Thyroid gland (tissue), 4 donors: ENCODE data around the gene MEIOB. TPM values are rescaled to one million over a fixed set of nuclear protein-coding genes. Genes with fewer than 3 reads are reported as not detected.

Experiments used
- DNase-seq, 2 donors: peaks; one replicate each; pipeline ENCODE4 v3.0.0-alpha.2; 2019
- H3K27ac ChIP-seq, 3 donors: fragments of 200-600 bp; sonication (generic); 1 replicate in 2 of 3; 2 replicates in 1 of 3; pipeline ENCODE4 v1.5.1; 2016 to 2019; ENCODE audit warnings: mild to moderate bottlenecking in 1 of 3, moderate library complexity in 1 of 3
- H3K27me3 ChIP-seq: fragments of 200-600 bp; sonication (generic); one replicate; pipeline ENCODE4 v1.5.1; 2019
- H3K36me3 ChIP-seq, 2 donors: fragments of 200-600 bp; sonication (generic); one replicate each; pipeline ENCODE4 v1.5.1; 2016 to 2019
- H3K4me1 ChIP-seq, 2 donors: fragments of 200-600 bp; sonication (generic); one replicate each; pipeline ENCODE4 v1.5.1; 2017 to 2019
- H3K4me3 ChIP-seq, 3 donors: fragments of 200-600 bp; sonication (generic); replicated peaks in 1 of 3; 1 replicate in 2 of 3; 2 replicates in 1 of 3; pipeline ENCODE4 v1.5.1; 2016; ENCODE audit warnings: mild to moderate bottlenecking in 1 of 3
- H3K9me3 ChIP-seq: fragments of 200-600 bp; sonication (generic); one replicate; pipeline ENCODE4 v1.5.1; 2017
- CTCF ChIP-seq, 6 experiments: fragments of 200-600 bp in 3 of 6; fragments of 450-650 bp in 3 of 6; sonication (generic) in 3 of 6; IDR thresholded peaks; one replicate each; pipeline ENCODE4 v1.5.1; 2016 to 2019; ENCODE audit warnings: antibody characterized with exemption in 6 of 6, mild to moderate bottlenecking in 2 of 6, inconsistent platforms in 1 of 6, moderate library complexity in 1 of 6
- POLR2A ChIP-seq, 2 donors: fragments of 450-650 bp; IDR thresholded peaks; one replicate each; pipeline ENCODE4 v1.6.1; 2017; ENCODE audit warnings: antibody characterized with exemption in 2 of 2, mild to moderate bottlenecking in 2 of 2, moderate library complexity in 1 of 2
- WGBS, 2 donors: methylation state at CpG; one replicate each; pipeline ENCODE4 v1.1.5; 2017; 5-methylcytosine and 5-hydroxymethylcytosine counted together
- intact Hi-C: fragments of 100-400 bp; cut with DNase I; formaldehyde crosslinking; loops from one replicate; pipeline ENCODE4 v1.15.1; 2023
- total RNA-seq, 4 donors: library from RNA; depleted of rRNA; stranded (reverse); fragments of >200 nt; gene quantifications; one replicate each; pipeline ENCODE4 v1.2.3, GENCODE V29; 2016

MEIOB gene
- total RNA-seq, 4 donors from 2014 or later: 0.13 TPM; not detected in 3

DNA sequence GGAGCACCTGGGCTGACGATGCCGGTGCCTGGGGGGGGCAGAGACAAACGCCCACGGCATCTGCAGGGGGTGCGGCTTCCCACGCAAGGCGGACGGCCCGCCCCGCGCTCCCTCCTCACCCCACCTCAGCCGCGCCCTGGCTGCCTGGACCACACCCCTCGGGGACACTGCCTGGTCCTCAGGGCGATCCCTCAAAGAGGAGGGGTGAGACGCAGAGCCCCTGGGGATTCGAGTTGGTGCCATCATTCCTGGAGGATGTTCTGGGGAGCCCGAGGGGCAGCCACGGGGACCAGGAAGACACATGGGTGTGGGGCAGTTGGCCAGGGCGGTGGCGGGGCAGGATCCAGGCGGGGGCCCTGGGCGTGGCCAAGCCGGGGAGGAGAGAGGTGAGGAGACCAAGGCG lies 82.3 kb downstream of the MEIOB start:
- Histone ChIP-seq H3K4me1 (peaks cover 10% of the 10 kb centered on the region in 2 donors), H3K36me3 (peaks cover 17 to 21% of the 10 kb centered on the region in 2 donors), H3K4me3 (no peak overlapping the region), H3K27ac (no peak overlapping the region), H3K9me3 (no peaks in the 10 kb centered on the region), H3K27me3 (no peaks in the 10 kb centered on the region)
- WGBS, 2 donors: 94 to 96% methylated on average over 20 to 23 of the region's 25 CpGs
- intact Hi-C loops: no loop called here
- TF ChIP-seq CTCF (IDR thresholded peaks at IDR 0.05): no peak
- no peak for TF ChIP-seq POLR2A (IDR thresholded peaks at IDR 0.05)
- no peak for DNase-seq

GRCh38 chr16:1788708-1789100 lies 83.3 kb downstream of the MEIOB start:
- H3K4me1 ChIP-seq: peaks cover 5 to 9% of the 10 kb centered on the region in 2 donors
- H3K36me3 ChIP-seq: peaks cover 17 to 21% of the 10 kb centered on the region in 2 donors
- TF ChIP-seq POLR2A (IDR thresholded peaks at IDR 0.05) (no peak), CTCF (IDR thresholded peaks at IDR 0.05) (no peak)
- 74 to 85% methylated on average over 4 to 5 of the region's 19 CpGs for WGBS, 2 donors
- no peak for DNase-seq
- H3K27ac ChIP-seq: no peak overlapping the region
- intact Hi-C loops: no loop called here
- H3K4me3 ChIP-seq: no peak overlapping the region
- no peaks in the 10 kb centered on the region for H3K27me3 ChIP-seq
- no peaks in the 10 kb centered on the region for H3K9me3 ChIP-seq

DNA sequence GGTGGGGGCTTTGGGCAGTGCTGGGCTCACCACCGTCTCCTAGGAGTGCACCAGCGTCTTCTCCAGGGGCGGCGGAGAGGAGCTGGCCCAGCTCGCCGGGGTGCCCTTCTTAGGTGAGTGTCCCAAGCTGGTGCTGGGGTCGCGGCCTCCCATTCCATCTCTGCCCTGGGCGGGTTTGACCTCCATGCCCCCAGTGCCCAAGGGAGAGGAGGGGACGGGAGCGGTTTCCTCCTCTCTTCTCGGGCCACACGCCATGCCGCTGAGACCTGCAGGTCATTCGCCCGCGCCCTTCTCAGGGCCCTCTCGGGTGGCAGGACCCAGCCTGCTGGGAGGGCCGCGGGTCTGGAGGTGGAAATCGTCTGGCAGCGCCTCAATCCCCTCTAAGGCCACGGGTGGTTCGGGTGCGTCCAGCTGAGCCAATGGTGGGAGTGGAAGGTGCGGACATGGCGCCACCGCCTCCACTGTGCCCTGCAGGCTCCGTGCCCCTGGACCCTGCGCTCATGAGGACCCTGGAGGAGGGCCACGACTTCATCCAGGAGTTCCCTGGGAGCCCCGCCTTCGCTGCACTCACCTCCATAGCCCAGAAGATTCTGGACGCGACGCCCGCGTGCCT lies 83.8 kb downstream of the MEIOB start:
- no peak for TF ChIP-seq POLR2A (IDR thresholded peaks at IDR 0.05)
- no peak for TF ChIP-seq CTCF (IDR thresholded peaks at IDR 0.05)
- no peak for DNase-seq
- Histone ChIP-seq H3K9me3 (no peaks in the 10 kb centered on the region), H3K27ac (no peak overlapping the region), H3K4me1 (peaks cover 4 to 13% of the 10 kb centered on the region in 2 donors), H3K4me3 (no peak overlapping the region), H3K36me3 (peaks cover 17 to 21% of the 10 kb centered on the region in 2 donors), H3K27me3 (no peaks in the 10 kb centered on the region)
- 88 to 97% methylated on average over 11 to 19 of the region's 38 CpGs for WGBS, 2 donors
- intact Hi-C loops: no loop called here

DNA sequence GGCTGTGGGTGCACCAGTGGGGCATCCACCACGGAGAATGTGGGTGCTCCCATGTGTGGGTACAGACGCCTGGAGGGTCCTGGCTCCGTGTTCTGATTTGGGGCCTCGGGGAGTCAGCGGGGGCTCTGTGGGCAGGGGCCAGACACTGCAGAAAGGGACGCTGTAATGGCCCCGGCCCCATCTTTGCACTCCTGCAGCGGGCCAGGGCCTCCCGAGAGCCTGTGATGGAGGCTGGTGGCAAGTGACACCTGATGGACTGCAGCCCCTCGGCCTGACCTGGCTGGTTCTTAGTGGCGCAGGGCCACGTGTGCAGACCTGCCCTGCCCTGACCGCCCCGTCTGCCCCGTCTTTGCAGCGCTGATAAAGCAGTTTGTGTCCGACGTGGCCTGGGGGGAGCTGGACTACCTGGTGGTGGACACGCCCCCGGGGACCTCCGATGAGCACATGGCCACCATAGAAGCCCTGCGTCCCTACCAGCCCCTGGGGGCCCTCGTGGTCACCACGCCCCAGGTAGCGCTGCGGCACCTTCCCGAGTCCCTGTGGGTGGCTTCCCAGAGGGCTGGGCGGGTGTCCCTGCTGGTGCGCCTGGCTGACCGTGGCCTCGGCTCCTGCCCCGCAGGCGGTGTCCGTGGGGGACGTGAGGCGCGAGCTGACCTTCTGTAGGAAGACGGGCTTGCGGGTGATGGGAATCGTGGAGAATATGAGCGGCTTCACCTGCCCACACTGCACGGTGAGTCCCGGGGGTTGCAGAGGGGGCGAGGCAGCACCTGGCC lies 84.5 kb downstream of the MEIOB start:
- Histone ChIP-seq H3K27ac (no peak overlapping the region), H3K4me1 (peaks cover 4 to 13% of the 10 kb centered on the region in 2 donors), H3K36me3 (peaks cover 17 to 21% of the 10 kb centered on the region in 2 donors), H3K4me3 (no peak overlapping the region), H3K27me3 (no peaks in the 10 kb centered on the region), H3K9me3 (no peaks in the 10 kb centered on the region)
- intact Hi-C loops: no loop called here
- WGBS, 2 donors: 96 to 98% methylated on average over 17 to 20 of the region's 44 CpGs
- DNase-seq: no peak
- TF ChIP-seq POLR2A (IDR thresholded peaks at IDR 0.05) (no peak), CTCF (IDR thresholded peaks at IDR 0.05) (no peak)

- H3K4me1 ChIP-seq: peaks cover 4 to 13% of the 10 kb centered on the region in 2 donors
- intact Hi-C loops: no loop called here
- DNase-seq: no peak
- H3K36me3 ChIP-seq: peaks cover 17 to 21% of the 10 kb centered on the region in 2 donors
- H3K27me3 ChIP-seq: no peaks in the 10 kb centered on the region
- H3K4me3 ChIP-seq: no peak overlapping the region
- H3K27ac ChIP-seq: no peak overlapping the region
- H3K9me3 ChIP-seq: no peaks in the 10 kb centered on the region
- TF ChIP-seq CTCF (IDR thresholded peaks at IDR 0.05): no peak
- TF ChIP-seq POLR2A (IDR thresholded peaks at IDR 0.05): no peak
- 82 to 93% methylated on average over 4 to 6 of the region's 6 CpGs for WGBS, 2 donors
These were observed 85.0 kb downstream of the MEIOB start for GRCh38 chr16:1787056-1787321.
